HG03103 (cell line): ENCODE data around the gene COL1A1.
A peak's percentile ranks its signal among the peaks of the same experiment; 100 is the strongest.

Source experiments
- ATAC-seq: cut with Tn5 transposase; IDR thresholded peaks from one replicate; pipeline ENCODE4 v1.9.1; 2021; ENCODE audit warnings: low read depth; ENCODE audit not compliant: unreplicated experiment

Gene COL1A1

DNA sequence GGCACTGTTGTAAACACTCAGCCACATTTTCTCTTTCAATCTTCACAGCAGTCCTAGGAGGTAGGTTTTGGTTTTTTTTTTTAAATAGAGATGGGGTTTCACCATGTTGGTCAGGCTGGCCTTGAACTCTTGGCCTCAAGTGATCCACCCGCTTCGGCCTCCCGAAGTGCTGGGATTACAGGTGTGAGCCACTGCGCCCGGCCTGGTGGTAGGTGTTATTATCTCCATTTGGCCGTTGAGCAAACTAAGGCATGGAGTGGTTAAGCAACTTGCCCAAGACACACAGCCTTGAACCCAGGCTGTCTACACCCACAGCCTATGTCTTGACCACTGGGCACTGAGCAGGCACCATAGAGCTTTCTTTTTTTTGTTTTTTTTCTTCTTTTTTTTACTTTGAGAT, 27.0 kb downstream of the COL1A1 start:
- no peak for ATAC-seq

DNA sequence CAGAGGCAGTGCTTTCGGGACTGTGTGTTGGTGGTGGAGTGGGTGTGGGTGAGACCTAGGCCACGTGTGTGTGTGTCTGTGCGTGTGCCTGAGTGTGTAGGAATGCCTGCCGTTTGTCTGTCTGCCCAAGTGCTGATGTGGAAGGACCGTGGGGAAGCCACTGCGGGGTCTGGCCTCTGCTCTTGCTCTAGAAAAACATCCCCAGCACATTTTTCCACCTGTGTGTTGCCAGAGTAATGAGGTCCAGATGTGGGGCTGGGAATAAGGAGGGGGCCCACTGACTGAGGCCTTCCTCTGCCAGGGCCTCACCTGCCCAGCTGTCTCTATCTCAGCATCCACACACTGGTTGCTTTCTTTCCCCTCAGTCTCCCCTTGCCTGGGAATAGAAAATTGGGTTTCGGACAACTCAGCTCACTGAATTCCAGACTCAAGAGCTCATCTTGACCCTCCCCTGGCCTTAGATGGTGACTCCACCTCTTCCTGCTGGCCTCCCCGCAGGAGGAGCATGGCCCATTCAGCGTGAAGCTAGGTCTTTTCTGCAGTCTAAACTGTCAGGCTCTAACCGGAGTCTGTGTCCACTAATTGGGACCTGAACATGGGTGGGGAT, 28.0 kb downstream of the COL1A1 start:
- no peak for ATAC-seq

DNA sequence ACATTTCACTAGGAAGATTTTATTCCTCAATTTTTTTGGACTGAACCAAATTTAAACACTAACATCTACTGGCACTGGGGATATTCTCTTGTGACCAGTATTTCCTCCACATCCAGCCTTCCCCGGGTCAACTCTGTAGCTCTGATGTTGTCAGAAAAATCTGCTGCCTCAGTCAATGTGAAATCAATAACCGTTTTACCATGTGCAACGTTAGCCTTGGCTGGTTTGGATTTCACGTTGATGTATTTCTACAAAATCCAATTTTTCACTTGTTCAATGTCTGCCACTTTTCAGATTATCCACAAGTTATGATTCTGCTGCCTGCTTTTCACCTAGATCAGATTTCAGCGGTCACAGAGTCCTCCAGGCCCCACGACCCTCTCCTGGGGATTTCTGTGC, 28.5 kb downstream of the COL1A1 start:
- ATAC-seq: no peak

DNA sequence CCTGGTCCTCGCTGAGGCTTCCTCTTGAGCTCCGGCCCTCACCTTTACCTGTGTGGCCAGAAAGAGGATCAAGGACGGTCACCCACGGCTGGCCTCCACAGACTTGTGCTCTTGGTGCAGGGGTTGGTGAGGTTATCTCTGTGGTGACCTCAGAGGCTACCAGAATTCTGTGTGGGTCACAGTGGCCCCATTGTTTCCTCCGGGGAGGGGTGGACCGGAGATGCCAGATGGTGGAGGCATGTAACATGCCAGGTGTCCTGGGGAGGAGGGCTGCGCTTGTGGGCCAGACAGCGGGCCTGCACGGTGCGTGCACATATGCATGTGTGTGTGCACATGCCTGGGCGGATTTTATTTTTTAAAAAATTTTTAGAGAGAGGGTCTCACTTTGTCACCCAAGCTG, 29.3 kb downstream of the COL1A1 start:
- ATAC-seq: no peak

DNA sequence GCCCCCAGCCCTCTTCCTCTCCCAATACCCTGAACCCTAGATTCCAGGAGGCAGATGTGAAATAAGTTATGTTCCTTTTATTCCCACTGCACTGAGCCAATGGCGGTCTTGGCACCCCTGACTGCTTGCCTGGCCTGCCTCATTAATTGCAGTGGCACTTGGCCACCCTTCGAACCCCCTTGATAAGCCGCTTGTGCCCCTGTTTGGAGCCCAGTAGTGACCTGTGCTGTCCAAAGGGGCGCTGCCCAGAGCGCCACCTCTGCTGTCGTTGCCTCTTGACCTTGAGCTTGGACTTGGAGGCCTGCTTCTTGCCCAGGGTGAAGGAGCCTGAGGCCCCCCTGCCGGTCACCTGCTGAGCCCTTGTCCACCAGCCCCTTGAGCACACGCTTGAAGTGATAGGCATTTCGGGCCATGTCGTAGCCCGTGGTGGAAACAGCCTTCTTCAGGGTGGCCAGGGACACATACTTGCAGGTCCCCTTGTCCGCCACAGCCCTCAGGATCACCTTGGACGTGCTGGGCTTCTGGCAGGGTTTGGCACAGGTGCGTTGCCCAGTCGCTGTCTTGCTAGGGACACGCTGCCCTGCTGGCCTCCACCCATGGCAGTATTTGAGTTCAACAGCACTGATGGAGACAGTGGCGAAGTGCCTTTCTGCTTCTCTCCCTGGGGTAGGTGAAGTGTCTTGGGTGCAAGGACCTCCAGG, 29.9 kb downstream of the COL1A1 start:
- no peak for ATAC-seq

DNA sequence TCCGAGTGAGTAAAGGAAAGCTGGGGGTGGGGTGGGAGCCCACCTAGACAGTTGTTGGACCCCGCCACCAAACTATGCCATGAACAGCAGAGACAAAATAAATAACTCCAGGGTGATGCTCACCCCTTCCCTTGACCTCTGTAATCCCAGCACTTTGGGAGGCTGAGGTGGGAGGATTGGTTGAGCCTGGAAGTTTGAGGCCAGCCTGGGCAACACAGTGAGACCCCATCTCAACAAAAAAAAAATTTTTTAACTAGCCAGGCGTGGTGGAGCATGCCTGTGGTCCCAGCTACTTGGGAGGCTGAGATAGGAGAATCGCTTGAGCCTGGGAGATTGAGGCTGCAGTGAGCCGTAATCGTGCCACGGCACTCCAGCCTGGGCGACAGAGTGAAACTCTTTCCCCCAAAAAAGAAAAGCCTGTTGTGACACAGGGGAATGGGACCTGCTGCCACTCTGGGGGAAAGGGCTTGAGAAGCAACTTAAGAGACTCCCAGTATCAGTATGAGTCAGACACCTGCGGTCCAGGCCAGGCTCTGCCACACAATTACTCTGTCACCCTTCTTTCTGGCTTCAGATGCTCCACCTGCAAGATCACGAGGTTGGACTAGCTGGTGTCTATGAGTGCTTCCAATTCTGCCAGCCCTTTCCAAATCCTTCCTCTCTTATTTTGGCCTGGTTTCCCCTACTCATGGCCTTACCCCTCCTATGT, 30.6 kb downstream of the COL1A1 start:
- ATAC-seq: peak; percentile 79

DNA sequence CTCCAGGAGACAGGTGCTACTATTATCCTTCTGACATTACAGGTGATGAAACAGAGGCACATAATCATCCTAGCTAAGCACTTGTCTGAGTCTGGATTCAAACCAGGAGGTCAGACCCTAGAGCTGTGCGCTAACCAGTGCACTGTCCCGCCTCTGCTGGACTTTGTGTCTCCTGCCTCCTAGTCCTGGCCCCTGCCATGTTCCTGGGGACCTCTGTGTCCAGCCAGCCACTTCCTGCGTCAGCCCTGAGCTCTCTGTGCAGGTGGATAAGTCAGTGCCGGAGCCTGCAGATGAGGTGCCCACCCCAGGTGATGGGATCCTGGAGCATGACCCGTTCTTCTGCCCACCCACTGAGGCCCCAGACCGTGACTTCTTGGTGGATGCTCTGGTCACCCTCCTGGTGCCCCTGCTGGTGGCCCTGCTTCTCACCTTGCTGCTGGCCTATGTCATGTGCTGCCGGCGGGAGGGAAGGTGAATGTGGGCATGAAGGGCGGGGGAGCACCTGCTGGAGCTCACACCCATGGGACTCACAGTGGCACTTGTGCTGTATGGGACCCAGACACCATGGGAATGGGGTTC, 31.5 kb downstream of the COL1A1 start:
- ATAC-seq: no peak

DNA sequence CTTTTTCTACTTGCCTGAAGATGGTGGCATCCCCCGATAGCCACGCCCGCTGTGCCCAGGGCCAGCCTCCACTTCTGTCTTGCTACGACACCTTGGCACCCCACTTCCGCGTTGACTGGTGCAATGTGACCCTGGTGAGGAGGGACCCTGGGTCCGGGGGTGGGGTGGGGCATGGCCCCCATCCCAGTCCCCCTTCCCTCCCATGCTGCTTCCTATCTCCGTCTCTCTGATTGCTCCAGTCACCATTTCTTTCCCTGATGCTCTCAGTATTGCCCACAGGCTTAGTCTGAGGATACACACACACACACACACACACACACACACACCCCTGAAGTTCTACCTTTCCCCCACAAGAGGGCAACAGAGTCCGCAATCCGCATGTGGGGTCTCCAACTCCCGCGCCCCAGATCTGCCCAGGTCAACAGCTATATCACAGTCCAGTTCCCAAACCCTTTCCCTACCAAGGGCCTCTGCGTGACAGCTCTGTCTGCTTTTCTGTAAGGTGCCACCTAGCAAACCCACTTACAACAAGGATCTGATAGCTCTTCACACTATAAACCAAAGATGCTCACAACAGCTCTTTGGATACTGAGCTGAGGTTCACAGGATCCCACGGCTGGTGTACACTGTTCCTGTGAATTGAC, 32.2 kb downstream of the COL1A1 start:
- no peak for ATAC-seq

DNA sequence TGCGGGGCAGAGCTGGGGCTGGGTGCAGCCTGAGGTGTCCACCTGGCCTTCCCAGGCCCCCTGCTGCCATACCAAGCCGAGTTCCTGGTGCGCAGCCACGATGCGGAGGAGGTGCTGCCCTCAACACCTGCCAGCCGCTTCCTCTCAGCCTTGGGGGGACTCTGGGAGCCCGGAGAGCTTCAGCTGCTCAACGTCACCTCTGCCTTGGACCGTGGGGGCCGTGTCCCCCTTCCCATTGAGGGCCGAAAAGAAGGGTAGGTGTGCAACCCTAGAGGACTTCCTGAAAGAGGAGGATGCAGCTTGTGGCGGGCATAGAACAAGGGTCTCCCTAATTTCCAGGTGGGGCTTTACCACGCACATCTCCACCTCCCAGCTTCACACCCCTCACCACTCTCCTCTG, 33.1 kb downstream of the COL1A1 start:
- ATAC-seq: no peak

DNA sequence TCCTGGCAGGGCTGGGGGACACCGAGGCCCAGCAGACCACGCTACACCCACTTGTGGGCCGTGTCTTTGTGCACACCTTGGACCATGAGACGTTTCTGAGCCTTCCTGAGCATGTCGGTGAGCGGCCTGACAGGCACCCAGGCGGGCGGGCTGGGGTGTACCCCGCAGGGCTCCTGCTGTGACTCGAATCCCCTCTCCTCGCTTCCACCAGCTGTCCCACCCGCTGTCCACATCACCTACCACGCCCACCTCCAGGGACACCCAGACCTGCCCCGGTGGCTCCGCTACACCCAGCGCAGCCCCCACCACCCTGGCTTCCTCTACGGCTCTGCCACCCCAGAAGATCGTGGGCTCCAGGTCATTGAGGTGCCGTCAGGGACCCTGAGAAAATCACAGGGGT, 34.1 kb downstream of the COL1A1 start:
- ATAC-seq: no peak

DNA sequence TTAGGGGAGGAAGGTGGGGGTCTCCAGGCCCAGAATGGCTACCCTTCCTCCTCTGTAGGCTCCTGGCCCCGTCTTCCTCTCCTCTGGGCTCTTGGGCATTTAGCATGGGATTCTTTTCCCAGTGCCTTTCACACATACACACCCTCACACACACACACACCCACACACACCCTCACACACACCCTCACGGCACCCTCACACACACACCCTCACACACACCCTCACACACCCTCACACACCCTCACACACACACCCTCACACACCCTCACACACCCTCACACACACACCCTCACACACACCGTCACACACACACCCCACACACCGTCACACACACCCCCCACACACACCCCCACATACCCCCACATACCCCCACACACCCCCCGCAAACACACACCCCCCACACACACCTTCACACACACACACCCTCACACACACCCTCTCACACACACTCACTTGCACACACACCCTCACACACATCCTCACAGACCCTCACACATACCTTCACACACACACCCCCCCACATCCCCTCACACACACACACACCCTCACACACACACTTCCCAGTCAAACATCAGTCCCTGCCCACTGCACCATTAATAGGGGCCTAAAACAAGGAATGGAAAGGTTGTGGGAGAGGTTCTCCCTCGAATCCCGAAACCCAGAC, 34.8 kb downstream of the COL1A1 start:
- no peak for ATAC-seq

DNA sequence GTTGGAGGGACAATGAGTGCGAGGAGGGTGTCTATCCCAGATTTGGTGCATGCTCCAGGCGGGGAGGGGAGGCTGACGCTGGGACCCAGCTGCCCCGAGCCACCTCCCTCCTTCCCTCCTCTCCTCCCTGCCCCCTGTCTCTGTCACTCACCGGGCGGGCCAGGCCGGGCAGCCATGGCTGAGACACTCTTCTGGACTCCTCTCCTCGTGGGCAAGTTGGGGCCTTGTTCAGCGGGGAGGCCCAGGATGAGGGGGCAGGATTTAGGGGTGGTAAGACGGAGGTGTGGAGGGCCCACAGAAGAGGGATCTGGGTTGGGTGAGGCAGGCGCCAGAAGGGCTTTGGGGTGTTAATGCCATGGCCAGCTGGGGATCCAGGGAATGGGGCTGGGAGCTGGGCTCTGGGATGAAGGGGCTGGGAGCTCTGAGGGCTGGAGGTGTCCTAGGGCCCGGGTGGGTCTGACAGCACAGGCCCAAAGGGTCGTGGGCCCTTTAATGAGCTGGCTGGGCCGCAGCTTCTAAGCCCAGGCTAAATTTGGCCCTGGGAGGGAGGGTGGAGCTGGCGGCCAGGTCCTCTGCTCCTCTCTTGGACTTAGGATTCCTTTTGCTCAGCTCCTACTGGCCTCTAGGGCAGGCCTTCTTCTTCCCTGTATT, 35.4 kb downstream of the COL1A1 start, which contains the start of gene SGCA:
Gene SGCA, plus strand, starts transcription at position 139 of the 651 bp plus-strand sequence. Its CDS starts 36 bp downstream, at position 175.
- no peak for ATAC-seq

DNA sequence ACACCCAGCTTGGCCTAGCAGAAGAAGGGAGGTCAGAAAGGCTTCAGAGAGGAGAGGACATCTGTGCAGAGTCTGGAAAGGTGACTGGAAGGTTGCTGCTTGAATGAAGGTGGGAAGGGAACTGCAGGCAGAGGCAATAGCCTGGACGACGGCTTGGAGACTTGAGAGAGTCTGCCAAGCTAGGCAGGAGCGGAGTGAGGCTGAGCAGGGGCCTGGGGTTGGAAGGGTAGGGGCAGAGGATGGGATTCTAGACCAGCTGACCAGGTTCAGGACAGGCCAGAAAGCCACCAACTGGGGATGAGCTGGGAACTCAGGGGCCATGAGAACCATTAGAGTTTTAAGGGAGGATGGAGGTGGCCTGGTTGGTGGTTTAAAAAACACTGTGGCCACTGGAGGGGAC, 36.0 kb downstream of the COL1A1 start:
- no peak for ATAC-seq

DNA sequence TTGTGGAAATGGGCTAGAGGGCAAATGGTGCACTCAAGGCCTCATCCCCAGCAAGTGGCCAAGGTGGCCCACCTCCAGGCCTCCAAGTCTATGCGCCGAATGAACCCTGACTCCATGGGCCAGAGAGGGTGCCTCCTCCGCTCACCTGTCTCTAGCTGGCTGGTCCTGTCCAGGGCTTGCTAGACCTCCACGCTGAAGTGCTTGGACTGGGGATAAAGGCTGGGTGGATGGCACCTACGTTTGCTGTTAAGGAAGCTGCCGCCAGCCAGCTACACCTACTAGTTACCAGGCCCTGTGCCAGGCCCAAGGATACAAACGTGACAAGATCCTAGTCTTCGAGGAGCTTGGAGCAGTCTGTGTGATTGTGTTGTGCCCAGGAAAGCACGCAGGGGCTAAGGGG, 36.4 kb downstream of the COL1A1 start:
- no peak for ATAC-seq

DNA sequence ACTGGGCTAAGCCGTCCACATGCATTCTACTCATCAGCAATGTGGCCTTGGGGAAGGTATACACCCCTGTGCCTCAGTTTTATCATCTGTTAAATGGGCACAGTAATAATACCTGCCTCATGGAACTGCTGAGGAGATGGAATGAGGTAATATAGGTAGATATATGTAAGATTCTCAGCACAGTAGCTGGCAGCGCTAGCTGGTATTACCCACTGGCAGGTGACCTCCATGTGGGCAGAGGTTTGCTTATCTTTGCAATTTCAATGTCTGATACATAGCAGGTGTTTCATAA, 36.8 kb downstream of the COL1A1 start:
- ATAC-seq: no peak

DNA sequence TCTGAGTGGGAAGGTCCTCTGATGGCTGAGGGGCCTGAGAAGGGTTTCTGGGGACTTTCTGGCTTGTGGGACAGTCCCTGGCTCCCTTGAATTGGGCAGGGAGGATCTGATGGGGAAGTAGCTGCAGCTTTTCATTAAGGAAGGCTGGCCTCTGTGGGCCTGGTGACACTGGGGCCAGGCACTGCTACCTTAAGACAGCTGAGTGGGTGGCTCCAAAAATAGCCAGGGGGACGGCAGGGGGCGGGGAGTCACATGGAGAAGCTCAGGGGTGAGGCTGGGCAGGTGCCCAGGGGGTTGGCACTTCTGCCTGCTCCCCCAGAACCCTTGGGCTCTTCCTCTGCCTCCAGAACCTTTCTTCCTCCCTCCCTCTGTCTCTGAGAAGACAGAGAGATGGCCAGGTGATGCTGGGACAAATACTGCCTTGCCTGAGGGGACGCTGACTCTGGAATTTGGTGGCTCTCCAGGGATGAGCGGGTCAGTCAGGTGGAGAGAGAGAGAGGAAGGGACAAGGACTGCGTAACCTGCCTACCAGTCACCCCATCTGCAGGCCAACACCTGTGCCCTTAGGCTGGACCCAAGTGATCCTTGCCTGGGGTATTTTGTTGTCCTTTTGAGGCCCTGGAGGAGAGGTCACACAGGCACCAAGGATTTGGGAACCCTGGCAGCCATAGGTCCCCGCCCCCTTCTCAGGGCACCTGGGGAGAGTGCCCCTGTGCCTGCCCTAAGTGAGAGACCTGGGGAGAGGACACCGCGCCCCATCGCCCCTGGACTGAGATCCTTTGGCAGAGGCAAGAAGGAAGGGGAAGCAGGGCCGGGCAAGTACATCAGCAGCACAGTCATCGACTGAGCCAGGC, 37.4 kb downstream of the COL1A1 start:
- no peak for ATAC-seq

DNA sequence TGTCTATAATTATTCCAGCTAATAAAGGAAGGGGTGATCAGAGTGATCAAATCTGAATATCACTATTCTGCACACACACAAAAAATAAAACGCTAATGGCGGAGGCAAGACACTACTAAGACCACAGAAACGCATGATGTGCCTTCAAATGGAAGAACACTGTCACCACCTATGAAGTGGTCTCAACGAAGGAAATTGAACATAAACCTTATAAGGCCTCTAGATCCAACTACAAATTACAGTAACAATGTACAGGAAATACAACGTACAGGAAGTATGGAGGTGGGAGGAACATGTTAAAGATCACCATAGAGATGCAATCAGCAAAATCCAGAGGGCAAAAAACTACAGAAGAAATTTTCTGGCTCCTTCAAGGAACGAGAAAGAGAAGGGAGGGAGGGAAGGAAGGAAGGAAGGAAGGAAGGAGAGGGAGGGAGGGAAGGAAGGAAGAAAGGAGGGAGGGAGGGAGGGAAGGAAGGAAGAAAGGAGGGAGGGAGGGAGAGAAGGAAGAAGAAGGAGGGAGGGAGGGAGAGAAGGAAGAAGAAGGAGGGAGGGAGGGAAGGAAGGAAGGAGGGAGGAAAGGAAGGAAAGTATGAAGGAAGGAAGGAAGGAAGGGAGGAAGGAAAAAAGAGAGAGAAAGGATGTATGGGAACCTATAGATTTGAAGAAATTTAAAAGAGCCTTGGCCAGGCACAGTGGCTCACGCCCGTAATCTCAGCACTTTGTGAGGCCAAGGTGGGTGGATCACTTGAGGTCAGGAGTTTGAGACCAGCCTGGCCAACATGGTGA, 38.8 kb downstream of the COL1A1 start:
- ATAC-seq: no peak

DNA sequence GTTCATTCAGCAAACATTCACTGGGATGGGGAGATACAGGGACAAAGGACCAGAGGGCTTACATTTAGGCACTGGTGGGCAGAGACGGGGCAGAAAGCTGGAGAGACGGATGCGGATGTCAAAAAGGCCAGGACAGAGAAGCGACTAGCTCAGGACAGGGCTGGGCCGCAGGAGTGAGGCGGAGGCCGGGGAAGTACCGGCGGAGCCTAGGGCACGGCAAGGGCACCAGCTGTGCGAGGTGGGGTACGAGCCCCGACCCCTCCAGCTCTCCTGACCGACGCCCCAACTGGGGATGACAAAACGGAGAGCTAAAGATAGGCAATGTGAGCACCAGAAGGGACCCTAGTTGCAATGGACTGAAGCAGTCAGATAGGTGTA, 39.5 kb downstream of the COL1A1 start:
- ATAC-seq: no peak
